Suprapubic skin (tissue), 3 donors: Measurements from ENCODE around the gene KRT10.

Experiments
- CTCF ChIP-seq, 2 donors: fragments of 200-600 bp in 1 of 2; fragments of 450-650 bp in 1 of 2; sonication (generic) in 1 of 2; IDR thresholded peaks; one replicate each; pipeline ENCODE4 v1.5.1; 2016 to 2019; ENCODE audit warnings: antibody characterized with exemption in 2 of 2, mild to moderate bottlenecking in 1 of 2, moderate library complexity in 1 of 2
- POLR2A ChIP-seq, 2 donors: fragments of 450-650 bp; IDR thresholded peaks; one replicate each; pipeline ENCODE4 v1.6.1; 2017; ENCODE audit warnings: antibody characterized with exemption in 2 of 2, mild to moderate bottlenecking in 2 of 2, moderate library complexity in 2 of 2

DNA sequence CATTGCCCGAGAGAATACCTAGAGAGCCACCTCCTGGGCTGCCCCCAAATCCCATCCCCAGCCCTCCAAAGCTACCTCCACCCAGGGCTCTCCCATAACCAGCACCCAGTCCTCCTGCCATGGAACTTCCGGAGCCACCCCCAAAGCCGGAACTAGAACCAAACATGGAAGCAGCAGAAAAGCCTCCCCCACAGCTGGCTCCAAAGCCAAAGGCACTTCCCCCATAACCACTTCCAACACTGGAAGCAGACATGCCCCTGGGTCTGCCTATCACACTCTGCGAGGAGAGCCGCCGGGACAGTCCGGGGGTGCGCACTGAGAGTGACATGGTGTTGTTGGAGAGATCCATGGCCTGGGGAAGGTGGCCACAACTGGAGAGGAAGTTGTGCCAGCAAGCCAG, 44.4 kb upstream of the KRT10 start, which contains the start of gene KRT12:
- TF ChIP-seq POLR2A (IDR thresholded peaks at IDR 0.05), result no peak
- no peak for TF ChIP-seq CTCF (IDR thresholded peaks at IDR 0.05)
